Stimulated activated CD4-positive, alpha-beta T cell treated with anti-CD3 and anti-CD28 coated beads, Interleukin-2, amount 100 ng/mL, for 24 hours (primary cell): ENCODE results near the gene FGD5.

ENCODE experiments used
- DNase-seq, 2 donors: peaks; one replicate each; pipeline ENCODE4 v3.0.0-alpha.2; 2020

Gene FGD5

GRCh38 chr3:14831916-14832450 lies 13.2 kb downstream of the FGD5 start:
- DNase-seq, result no peak

- no peak for DNase-seq
Measured at GRCh38 chr3:14832975-14833722, 14.4 kb downstream of the FGD5 start.

DNA sequence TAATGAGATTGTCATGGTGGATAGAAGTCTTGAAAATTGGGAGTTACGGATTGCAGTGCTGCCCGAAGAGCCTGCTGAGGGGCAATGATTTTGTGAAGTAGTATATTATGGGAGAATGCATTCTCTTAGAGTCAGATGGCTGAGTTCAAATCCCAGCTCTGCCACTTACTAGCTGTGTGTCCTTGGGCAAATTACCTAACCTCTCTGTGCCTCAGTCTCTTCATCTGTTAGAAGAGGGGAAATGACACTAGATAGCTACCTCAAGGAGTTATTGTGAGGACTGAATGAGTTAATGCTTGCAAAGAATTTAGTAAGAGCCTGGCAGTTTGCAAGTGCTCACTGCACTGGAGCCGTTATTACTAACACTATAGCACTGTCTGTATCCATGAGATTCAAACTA lies 15.4 kb downstream of the FGD5 start:
- DNase-seq, result no peak

- no peak for DNase-seq
Measured at GRCh38 chr3:14834807-14835466, 16.2 kb downstream of the FGD5 start.

DNA sequence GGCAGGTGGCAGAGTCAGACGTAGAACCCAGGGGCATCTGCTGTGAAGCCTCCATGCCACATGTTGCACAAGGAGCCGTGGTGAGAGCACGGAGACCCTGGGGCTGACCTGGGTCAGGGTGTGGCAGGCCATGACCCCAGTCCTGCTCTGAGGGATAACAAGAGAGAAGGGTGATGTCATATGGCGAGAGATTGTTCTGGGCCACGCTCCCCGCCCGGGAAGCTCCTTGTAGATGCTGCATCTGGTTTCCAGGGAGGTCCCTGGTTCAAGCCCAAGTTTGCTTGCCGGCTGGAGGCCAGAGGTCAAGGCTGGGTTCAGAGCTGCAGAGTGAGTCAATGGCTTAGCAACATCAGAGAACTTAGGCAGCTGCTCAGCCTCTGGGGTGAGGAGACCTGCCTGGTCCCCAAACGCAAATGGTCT lies 17.3 kb downstream of the FGD5 start:
- no peak for DNase-seq

DNA sequence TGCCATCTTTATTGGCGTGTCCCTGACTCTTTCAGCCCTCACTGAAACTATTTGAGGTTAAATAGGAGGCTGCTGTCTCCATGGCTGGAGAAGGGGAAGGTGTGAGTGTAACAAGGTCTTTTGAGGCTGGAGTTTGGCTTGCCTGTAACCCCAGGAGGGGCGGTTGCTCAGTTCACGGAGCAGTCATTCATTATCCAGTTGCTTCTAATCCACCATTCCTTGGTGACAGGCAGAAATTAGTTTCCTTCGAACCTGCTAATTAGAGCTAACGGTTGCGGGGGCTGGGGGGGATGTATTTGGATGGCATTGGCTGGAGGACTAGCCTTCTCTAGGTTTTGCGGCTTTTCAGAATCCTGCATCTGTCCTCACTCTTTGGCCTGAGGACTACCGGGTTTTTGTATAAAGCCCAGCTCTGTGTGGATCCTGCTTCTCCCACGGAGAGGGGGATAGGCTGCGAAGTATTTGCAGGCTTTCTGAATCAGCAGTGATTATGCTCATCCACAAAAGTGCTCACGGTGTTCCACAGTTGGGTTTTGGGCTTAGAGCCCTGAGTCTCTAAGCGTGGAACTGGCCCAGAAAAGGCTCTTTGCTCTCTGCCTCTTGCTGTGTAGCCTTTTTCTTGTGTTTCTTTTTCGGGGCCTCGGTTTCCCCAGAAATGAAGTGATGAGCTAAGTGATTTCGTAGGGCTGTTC lies 18.6 kb downstream of the FGD5 start:
- no peak for DNase-seq

- no peak for DNase-seq
Measured at GRCh38 chr3:14837878-14838258, 19.1 kb downstream of the FGD5 start.

GRCh38 chr3:14839236-14839635 lies 20.5 kb downstream of the FGD5 start:
- DNase-seq, result no peak

DNA sequence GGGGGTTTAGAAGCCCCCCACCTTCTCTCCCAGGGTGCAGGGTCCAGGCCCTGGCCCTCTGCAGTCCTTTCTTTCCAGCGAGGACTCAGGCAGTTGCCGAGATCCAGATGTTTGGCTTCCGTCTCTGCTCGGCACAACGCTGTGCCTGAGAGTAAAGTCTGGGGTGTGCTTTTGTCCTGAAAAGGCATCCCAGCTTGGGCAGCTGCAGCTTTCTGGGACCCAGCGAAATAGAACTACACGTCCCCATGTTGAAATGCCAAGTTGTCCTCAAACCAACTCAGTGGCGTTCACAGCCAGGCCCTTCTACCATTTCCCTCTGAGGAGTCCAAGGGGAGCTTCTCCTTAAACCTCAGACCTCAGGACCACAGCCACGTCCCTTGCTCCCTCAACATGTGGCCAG lies 23.1 kb downstream of the FGD5 start:
- DNase-seq, result no peak

DNA sequence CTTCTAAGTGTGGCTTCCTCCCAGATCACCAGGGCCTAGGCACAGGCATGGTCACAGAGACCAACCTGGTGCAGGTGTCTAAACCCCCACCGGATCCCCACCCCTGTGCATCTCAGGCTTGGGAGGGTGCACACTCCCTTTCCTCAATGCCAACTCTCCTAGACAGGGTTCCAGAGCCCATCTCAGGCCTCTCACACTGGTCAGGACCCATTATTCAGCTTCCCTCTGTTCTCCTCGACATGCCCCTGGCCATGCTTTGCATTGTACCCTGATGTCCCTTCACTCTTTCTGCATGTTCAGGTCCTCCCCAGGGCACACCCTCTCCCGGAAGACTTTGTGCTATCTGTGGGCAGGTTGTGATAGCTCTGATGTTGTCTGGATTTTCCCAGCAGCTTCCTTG lies 23.5 kb downstream of the FGD5 start:
- DNase-seq, result no peak

DNA sequence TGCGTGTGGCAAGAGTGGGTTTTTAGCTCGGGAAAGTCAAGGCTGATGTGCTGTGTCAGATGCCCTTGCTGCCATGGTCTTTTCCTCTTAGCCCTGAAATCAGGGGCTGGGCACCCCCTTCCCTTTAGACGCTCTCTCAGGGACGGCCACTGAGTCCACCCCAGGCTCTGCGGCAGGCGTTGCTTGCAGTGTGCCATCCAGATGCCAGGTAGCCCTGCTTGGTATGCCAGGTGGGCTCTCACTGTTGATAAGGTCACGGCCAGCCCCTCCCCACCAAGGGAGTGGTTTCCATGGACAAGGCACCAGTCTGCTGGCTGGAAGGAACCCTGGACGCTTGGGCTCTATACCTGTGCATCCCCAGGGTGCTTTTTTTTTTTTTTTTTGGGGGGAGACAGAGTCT lies 24.6 kb downstream of the FGD5 start:
- no peak for DNase-seq

DNA sequence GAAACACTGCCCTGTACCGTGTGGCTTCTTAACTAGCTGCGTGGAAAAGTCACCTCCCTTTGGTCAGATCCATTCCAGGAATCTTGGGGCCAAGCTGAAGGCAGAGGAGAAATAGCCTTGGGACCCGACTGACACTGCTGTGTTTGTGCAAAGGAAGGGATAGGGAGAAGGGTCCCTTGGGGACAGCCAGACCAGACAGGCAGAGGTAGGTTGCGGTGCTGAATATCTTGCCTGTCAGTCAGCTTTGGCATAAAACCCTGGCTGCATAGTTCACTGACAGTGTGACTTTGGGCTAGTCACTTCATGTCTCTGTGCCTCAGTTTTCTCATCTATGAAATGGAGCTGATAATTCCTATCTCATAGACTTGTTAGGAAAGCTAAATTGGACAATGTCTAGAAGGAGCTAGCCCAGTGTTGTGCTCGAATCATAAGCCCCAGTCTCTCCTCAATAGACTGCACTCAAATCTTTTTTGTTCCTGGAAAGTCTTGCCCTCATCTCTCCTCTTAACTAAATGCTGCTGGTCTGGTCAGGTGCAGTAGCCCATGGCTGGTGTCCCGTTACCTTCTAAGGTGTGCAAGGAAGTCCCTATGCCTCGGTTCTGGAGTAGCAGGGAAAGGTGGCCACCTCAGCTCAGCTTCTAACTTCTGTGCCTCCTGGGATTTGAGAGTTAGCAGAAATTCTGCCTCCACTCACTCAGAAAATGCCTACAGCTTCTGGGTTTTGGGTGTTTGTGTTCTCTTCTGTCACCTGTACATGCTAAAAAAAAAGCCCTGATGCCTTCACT lies 25.8 kb downstream of the FGD5 start:
- DNase-seq, result no peak

DNA sequence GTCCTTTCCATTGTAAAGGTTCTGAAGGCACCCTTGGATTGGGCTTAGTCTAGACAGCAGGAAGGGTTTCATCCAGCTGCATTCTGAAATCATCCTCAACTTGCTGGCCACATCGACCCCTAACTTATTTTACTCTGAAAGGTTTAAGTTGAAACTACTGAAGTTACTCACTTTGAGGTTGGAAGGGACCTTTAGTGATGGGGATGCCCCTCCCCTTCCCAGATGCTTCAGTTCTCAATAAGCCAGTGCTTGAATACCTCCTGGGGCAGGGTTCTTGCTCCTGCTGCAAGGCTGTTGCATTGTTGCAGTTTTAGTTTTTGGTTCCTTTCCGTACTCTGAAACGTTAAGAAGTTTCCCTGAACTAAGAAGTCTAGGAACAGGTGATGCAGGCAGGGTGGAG lies 26.4 kb downstream of the FGD5 start:
- DNase-seq, result no peak

DNA sequence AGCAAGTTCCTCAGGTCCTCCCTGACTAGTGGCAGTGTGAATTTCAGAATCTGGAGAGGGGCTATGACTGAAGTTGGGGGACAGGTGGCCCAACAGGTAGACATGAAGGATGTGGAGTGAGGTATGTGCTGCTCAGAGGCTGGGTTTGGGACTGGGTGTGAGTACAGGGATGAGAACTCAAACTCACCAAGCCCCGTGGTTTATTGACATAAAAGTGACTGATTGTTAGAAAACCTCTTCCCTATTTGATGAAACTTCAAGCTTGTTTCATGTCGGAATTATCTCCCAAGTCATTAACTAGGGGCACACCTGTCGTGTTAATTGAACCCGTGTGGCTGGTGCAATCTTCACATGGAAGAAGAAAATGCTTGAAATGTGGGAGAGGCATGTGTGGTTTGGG lies 27.1 kb downstream of the FGD5 start:
- DNase-seq, result no peak

- DNase-seq, result no peak
Measured at GRCh38 chr3:14846226-14846880, 27.6 kb downstream of the FGD5 start.

DNA sequence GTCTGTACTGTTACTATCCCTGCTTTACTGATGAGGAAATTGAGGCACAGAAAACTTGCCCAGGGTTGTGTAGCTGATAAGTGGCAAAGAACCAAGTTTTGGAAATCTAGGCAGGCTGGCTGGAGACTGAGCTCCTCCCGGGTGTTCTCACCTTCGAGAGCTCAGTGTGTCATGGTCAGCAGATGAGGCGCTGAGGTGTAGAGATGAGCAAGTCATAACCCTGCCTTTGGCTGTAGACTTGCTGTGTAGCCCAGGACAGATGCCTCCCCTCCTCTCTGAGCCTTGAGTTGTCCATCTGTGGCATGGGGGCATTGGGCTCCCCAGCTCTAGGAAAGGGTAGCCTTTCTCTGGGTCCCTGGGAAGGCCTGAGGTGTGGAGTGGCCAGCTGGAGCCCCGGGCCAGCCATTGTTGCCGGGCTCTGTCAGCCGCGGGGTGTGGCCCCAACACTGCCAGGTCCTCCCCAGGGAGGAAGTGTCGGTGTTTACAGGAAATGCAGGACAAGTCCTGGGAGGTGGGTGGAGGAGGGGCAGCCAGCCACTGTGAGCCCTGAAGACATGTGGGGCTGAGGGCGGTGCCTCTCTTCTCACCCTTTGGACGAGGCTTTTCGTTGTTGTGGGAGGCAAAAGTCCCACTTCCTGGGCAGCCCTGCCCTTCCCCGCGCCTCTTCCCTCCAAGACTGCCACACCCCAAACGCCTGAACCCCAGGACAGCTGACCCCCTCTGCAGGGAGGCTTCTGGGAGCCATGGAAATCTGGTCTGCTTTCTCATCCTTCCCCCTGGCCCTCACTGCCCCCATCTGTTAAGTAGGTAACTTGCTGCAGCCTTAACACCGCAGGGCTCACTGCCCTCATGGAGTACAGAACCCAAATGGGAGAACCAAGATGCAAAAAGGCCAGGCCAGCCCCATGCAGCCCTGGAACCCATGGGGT lies 29.1 kb downstream of the FGD5 start:
- peak in 1 of 2 donors; percentile 11 for DNase-seq

- no peak for DNase-seq
Measured at GRCh38 chr3:14848906-14849305, 30.1 kb downstream of the FGD5 start.

DNA sequence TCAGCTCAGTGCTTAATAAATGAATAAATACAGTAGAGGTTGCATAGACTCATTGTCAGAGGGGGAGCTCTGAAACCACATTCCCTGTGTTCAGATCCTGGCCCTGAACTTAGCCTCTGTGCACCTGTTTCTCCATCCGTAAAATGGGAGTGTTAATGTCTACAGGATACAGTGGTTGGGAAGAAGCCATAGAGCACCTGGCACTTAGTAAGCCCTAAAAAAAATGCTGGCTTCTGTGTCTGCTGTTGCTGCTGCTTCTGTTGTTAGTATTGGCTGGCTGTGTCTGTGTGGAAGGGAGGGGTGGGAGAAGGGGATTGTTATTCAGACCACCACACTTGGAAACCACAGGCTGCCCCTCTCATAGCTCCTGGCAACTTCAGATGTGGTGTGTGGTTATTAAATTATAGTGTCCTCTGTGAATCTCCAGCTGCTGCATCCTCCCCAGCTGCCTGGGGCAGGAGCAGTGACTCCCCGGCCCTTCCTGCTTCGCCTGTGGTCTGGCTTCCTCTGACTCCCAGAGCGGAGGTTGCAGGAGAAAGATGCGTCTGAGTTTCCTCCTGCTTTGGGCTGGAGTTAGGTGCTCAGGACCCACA lies 31.0 kb downstream of the FGD5 start:
- no peak for DNase-seq

GRCh38 chr3:14852058-14852594 lies 33.4 kb downstream of the FGD5 start:
- DNase-seq, result no peak

DNA sequence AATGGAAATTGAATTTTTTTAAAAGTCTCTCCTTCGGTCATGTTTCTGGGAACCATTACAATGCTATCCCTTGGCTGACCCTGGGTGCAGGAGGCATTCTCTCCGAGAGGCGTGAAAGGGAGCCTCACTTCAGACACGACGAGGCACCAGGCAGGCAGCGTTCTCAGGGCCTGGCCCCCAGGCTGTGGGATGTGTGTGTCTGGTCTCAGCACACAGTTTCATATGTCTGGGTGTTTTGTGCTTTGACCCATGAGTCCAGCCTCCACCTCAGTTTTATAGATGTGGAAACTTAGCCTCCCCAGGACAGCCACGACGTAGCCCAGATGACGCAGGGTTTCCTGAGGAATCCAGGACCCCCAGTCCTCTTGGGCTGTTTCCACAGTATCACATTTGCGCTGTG lies 34.0 kb downstream of the FGD5 start:
- DNase-seq, result no peak
